Neuronal stem cell (in vitro differentiated cells): ENCODE data around the gene FAM174C.

Experiments used
- DNase-seq: peaks from one replicate; pipeline ENCODE4 v3.0.0-alpha.2; 2013; ENCODE audit warnings: low spot score
- H2AFZ ChIP-seq: one replicate; pipeline ENCODE4 v1.6.1; 2013; ENCODE audit warnings: mild to moderate bottlenecking, low read length, inconsistent platforms
- H2AK5ac ChIP-seq: 2 replicates; pipeline ENCODE4 v1.6.1; 2013; ENCODE audit warnings: low read depth, mild to moderate bottlenecking, inconsistent platforms, low read length, moderate library complexity, mixed read lengths
- H2BK120ac ChIP-seq: 2 replicates; pipeline ENCODE4 v1.6.1; 2013; ENCODE audit warnings: low read depth, mild to moderate bottlenecking, inconsistent platforms, low read length, moderate library complexity, mixed read lengths
- H2BK12ac ChIP-seq: one replicate; pipeline ENCODE4 v1.6.1; 2013; ENCODE audit warnings: low read length, inconsistent platforms
- H2BK15ac ChIP-seq: 2 replicates; pipeline ENCODE4 v1.6.1; 2013; ENCODE audit warnings: mild to moderate bottlenecking, low read length, inconsistent platforms, mixed read lengths
- H2BK5ac ChIP-seq: one replicate; pipeline ENCODE4 v1.6.1; 2013; ENCODE audit warnings: inconsistent platforms, mild to moderate bottlenecking, low read length, moderate library complexity
- H3K14ac ChIP-seq: one replicate; pipeline ENCODE4 v1.6.1; 2013; ENCODE audit warnings: low read length, inconsistent platforms
- H3K18ac ChIP-seq: 2 replicates; pipeline ENCODE4 v1.6.1; 2013; ENCODE audit warnings: low read length, inconsistent platforms
- H3K23ac ChIP-seq: 2 replicates; pipeline ENCODE4 v1.6.1; 2013; ENCODE audit warnings: low read depth, mild to moderate bottlenecking, mixed read lengths, low read length, inconsistent platforms; ENCODE audit not compliant: poor library complexity
- H3K27ac ChIP-seq: replicated peaks from 3 replicates; pipeline ENCODE4 v1.5.1; 2013; ENCODE audit warnings: low read length, inconsistent platforms
- H3K27me3 ChIP-seq, 3 experiments: 2 replicates each; pipeline ENCODE4 v1.6.1; 2013; ENCODE audit warnings: low read length in 3 of 3, mild to moderate bottlenecking in 2 of 3, inconsistent platforms in 1 of 3, low read depth in 1 of 3, mixed read lengths in 1 of 3, moderate library complexity in 1 of 3; ENCODE audit not compliant: control insufficient read depth in 3 of 3, insufficient read depth in 3 of 3
- H3K36me3 ChIP-seq, 2 donors: replicated peaks in 1 of 2; 2 replicates each; pipeline ENCODE4 v1.6.1; 2013; ENCODE audit warnings: low read length in 2 of 2; ENCODE audit not compliant: control insufficient read depth in 2 of 2, insufficient read depth in 2 of 2
- H3K4ac ChIP-seq: 2 replicates; pipeline ENCODE4 v1.6.1; 2013; ENCODE audit warnings: inconsistent platforms, mild to moderate bottlenecking, low read length, moderate library complexity
- H3K4me1 ChIP-seq, 2 donors: 1 replicate in 1 of 2; 2 replicates in 1 of 2; pipeline ENCODE4 v1.6.1; 2013; ENCODE audit warnings: low read length in 2 of 2, low read depth in 1 of 2; ENCODE audit not compliant: control insufficient read depth in 2 of 2, insufficient read depth in 1 of 2
- H3K4me2 ChIP-seq: one replicate; pipeline ENCODE4 v1.6.1; 2013; ENCODE audit warnings: mild to moderate bottlenecking, low read length, inconsistent platforms; ENCODE audit not compliant: insufficient read depth, poor library complexity, severe bottlenecking
- H3K4me3 ChIP-seq, 2 donors: 2 replicates each; pipeline ENCODE4 v1.5.1; 2013; ENCODE audit warnings: low read length in 2 of 2, mild to moderate bottlenecking in 2 of 2, inconsistent platforms in 1 of 2, moderate library complexity in 1 of 2
- H3K79me1 ChIP-seq: one replicate; pipeline ENCODE4 v1.6.1; 2013; ENCODE audit warnings: low read depth, mild to moderate bottlenecking, inconsistent platforms, low read length, moderate library complexity
- H3K9ac ChIP-seq: one replicate; pipeline ENCODE4 v1.6.1; 2013; ENCODE audit warnings: mild to moderate bottlenecking, low read depth, low read length, inconsistent platforms; ENCODE audit not compliant: poor library complexity
- H3K9me3 ChIP-seq, 2 donors: replicated peaks in 1 of 2; 2 replicates each; pipeline versions ENCODE3 to v1.6.1; 2013; ENCODE audit warnings: low read length in 2 of 2, mild to moderate bottlenecking in 2 of 2, inconsistent platforms in 1 of 2, low read depth in 1 of 2, mixed read lengths in 1 of 2, moderate library complexity in 1 of 2; ENCODE audit not compliant: control insufficient read depth in 2 of 2, insufficient read depth in 1 of 2
- H4K8ac ChIP-seq: one replicate; pipeline ENCODE4 v1.6.1; 2013; ENCODE audit warnings: low read depth, mild to moderate bottlenecking, inconsistent platforms, low read length, moderate library complexity
- H4K91ac ChIP-seq: one replicate; pipeline ENCODE4 v1.6.1; 2013; ENCODE audit warnings: low read length, low read depth, mild to moderate bottlenecking, inconsistent platforms; ENCODE audit not compliant: poor library complexity
- WGBS, 2 donors: extraction: QIAGEN DNeasy Blood & Tissue Kit; methylation state at CpG; one replicate each; pipeline ENCODE4 v1.1.7; 2013; ENCODE audit warnings: missing lambda C conversion rate in 2 of 2, mixed read lengths in 1 of 2; ENCODE audit not compliant: insufficient read length in 2 of 2, insufficient replicate concordance in 1 of 2; ENCODE audit errors: extremely low coverage in 2 of 2; 5-methylcytosine and 5-hydroxymethylcytosine counted together

Gene FAM174C

DNA sequence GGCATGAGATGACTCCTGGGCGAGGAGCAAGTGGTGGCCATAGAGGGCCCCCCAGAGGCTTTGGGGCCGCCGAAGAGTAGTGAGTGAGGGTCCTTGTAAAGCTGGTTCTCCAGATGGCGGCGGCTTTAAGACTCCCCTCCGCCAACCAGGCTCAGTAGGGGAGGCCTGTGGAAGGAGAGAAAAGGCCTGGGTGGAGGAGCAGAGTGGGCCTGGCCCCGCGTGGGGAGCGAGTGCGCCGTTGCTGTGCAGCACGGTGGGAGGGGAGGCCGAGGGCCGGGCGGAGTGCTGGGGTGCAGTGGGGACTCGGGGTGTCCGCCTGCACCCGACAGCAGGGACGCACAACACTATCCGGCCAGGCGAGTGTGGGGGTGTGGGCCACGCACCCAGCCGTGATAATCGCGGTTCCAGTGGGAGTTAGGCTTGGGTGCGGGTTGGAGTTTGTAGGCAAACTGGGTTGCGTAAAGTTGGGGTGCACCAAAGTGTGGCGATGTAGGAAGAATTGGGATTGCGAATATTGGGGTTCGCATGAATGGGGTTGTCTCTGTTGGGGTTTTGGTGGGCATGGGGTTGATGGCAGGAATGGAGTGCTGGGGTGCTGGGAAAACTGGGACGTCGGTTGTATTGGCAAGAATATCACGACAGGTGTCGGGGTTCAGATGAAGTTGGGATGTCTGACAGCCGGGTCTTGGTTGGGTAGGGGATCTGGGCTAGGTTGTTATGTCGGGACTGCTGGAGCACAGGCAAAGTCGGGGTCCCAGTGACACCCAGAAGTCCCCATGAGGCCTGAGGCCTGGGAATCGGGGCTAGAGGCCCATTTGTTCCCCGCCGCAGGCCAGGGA lies 6.9 kb upstream of the FAM174C start:
- Histone ChIP-seq H3K4me1 (peaks cover 46 to 55% of the 10 kb centered on the region in 2 donors), H4K8ac (peak overlapping the region; percentile 48), H2AK5ac (peak overlapping the region; percentile 99), H3K27me3 (peaks cover 0 to 2% (median 0%) of the 10 kb centered on the region in 3 experiments), H2BK15ac (peak overlapping the region; percentile 96), H2BK12ac (peak overlapping the region; percentile 100), H3K9ac (peak overlapping the region; percentile 78), H2BK120ac (peak overlapping the region; percentile 73), H2BK5ac (peak overlapping the region; percentile 84), H3K36me3 (peaks cover 27 to 39% of the 10 kb centered on the region in 2 donors), H3K4ac (no peak overlapping the region), H3K9me3 (no peaks in the 10 kb centered on the region), H2AFZ (peak overlapping the region; percentile 81), H3K14ac (peak overlapping the region; percentile 40), H3K4me3 (peak overlapping the region; percentile 30 to 32), H3K27ac (peak overlapping the region; percentile 43), H4K91ac (peak overlapping the region; percentile 97), H3K79me1 (peaks cover 20% of the 10 kb centered on the region), H3K18ac (peak overlapping the region; percentile 86), H3K23ac (peak overlapping the region; percentile 100), H3K4me2 (peak overlapping the region; percentile 90)
- WGBS, 2 donors, result 100% methylated on average over 3 of the region's 40 CpGs; no CpG with 5 or more reads in 1 of the 2 donors
- DNase-seq, result no peak

DNA sequence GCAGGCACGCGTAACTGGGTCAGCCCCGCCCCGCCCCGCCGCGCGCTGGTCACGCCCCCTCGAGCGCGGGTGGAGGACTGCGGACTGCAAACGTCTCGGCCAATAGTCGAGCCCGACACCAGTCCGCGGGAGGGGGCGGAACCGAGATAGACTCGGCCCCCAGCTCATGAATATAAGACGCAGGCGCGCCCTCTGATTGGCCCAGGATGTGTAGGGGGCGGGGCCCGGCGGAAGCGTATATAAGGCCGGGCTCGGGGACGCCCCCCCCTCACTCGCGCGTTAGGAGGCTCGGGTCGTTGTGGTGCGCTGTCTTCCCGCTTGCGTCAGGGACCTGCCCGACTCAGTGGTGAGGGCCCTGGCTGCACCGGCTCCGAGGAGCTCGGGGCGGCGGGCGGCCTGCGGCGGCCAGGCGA lies 6.3 kb upstream of the FAM174C start, which contains the start of gene CIRBP:
Gene CIRBP (plus strand): TSS at position 268 of the 413 bp plus-strand sequence. CDS start 1,602 bp downstream, outside the sequence.
- no CpG with 5 or more reads among the region's 50 CpGs for WGBS, 2 donors

GRCh38 chr19:1269478-1270212 lies 5.7 kb upstream of the FAM174C start:
- no peak overlapping the region for H3K14ac ChIP-seq

More for the DNA sequence above, 6.3 kb upstream of the FAM174C start, which contains the start of gene CIRBP:
- peaks cover 33 to 45% of the 10 kb centered on the region in 2 donors for H3K36me3 ChIP-seq
- peak within 1 kb of the TSS; percentile 100 for H2BK12ac ChIP-seq
- H3K18ac ChIP-seq, result peak within 1 kb of the TSS; percentile 99
- H3K9ac ChIP-seq, result peak within 1 kb of the TSS; percentile 100
- peak within 1 kb of the TSS; percentile 96 for H2BK15ac ChIP-seq
- H3K4me1 ChIP-seq, result peaks cover 46 to 54% of the 10 kb centered on the region in 2 donors
- H3K23ac ChIP-seq, result peak within 1 kb of the TSS; percentile 100
- H3K4me3 ChIP-seq, result peak within 1 kb of the TSS; percentile 86 to 88
- peak within 1 kb of the TSS; percentile 73 for H2BK120ac ChIP-seq
- H3K14ac ChIP-seq, result peak within 1 kb of the TSS; percentile 40
- H3K27me3 ChIP-seq, result peaks cover 0 to 2% (median 0%) of the 10 kb centered on the region in 3 experiments
- H3K79me1 ChIP-seq, result peaks cover 20% of the 10 kb centered on the region
- H3K4ac ChIP-seq, result peak within 1 kb of the TSS; percentile 98
- peak within 1 kb of the TSS; percentile 96 for H4K8ac ChIP-seq
- peak within 1 kb of the TSS; percentile 90 for H3K4me2 ChIP-seq
- DNase-seq, result peak; percentile 98
- no peaks in the 10 kb centered on the region for H3K9me3 ChIP-seq
- H3K27ac ChIP-seq, result peak within 1 kb of the TSS; percentile 96
- peak within 1 kb of the TSS; percentile 99 for H4K91ac ChIP-seq
- H2AK5ac ChIP-seq, result peak within 1 kb of the TSS; percentile 99
- peak within 1 kb of the TSS; percentile 81 for H2AFZ ChIP-seq
- H2BK5ac ChIP-seq, result peak within 1 kb of the TSS; percentile 98

More at GRCh38 chr19:1269478-1270212, 5.7 kb upstream of the FAM174C start:
- peak overlapping the region; percentile 91 for H2AK5ac ChIP-seq
- H3K9ac ChIP-seq, result peak overlapping the region; percentile 100
- no peaks in the 10 kb centered on the region for H3K9me3 ChIP-seq
- H2BK5ac ChIP-seq, result peak overlapping the region; percentile 98
- DNase-seq, result no peak
- peaks cover 43 to 52% of the 10 kb centered on the region in 2 donors for H3K4me1 ChIP-seq
- H3K4me3 ChIP-seq, result peak overlapping the region; percentile 86 to 88
- peaks cover 0 to 2% (median 0%) of the 10 kb centered on the region in 3 experiments for H3K27me3 ChIP-seq
- H3K27ac ChIP-seq, result peak overlapping the region; percentile 96
- H3K79me1 ChIP-seq, result peaks cover 20% of the 10 kb centered on the region
- H2BK120ac ChIP-seq, result no peak overlapping the region
- H2BK15ac ChIP-seq, result no peak overlapping the region
- H3K18ac ChIP-seq, result peak overlapping the region; percentile 99
- H4K8ac ChIP-seq, result peak overlapping the region; percentile 96
- peak overlapping the region; percentile 98 for H3K4ac ChIP-seq
- peak overlapping the region; percentile 100 for H3K23ac ChIP-seq
- WGBS, 2 donors, result no CpG with 5 or more reads among the region's 64 CpGs
- no peak overlapping the region for H2AFZ ChIP-seq
- H4K91ac ChIP-seq, result peak overlapping the region; percentile 99
- no peak overlapping the region for H2BK12ac ChIP-seq
- peaks cover 37 to 51% of the 10 kb centered on the region in 2 donors for H3K36me3 ChIP-seq
- H3K4me2 ChIP-seq, result peak overlapping the region; percentile 79
